SK-N-MC (cell line): Measurements from ENCODE around the gene FNDC8.
A peak's percentile ranks its signal among the peaks of the same experiment; 100 is the strongest.
"Not testable (repeated sequence)": the region's sequence is repeated elsewhere in the genome, so short reads cannot be mapped to it uniquely, and the experiment has no call there.

Experiments used
- DNase-seq: peaks from one replicate; pipeline ENCODE4 v3.0.0-alpha.2; 2011; ENCODE audit warnings: low read depth, low spot score
- H3K27ac ChIP-seq: fragments of 200-600 bp; sonication (generic); 2 replicates; pipeline ENCODE4 v1.5.1; 2016; ENCODE audit warnings: mixed run types
- H3K36me3 ChIP-seq: fragments of 200-600 bp; sonication (generic); 2 replicates; pipeline ENCODE4 v1.6.1; 2017; ENCODE audit warnings: antibody characterized with exemption, low read length, mixed read lengths; ENCODE audit not compliant: insufficient read depth
- H3K4me3 ChIP-seq: fragments of 200-600 bp; sonication (generic); 2 replicates; pipeline ENCODE4 v1.5.1; 2016
- H3K9ac ChIP-seq: fragments of 200-600 bp; sonication (generic); 2 replicates; pipeline ENCODE4 v1.8.0; 2017; ENCODE audit warnings: mixed run types, mixed read lengths; ENCODE audit not compliant: insufficient read length
- H3K9me3 ChIP-seq: fragments of 200-600 bp; sonication (generic); 2 replicates; pipeline ENCODE4 v1.6.1; 2017; ENCODE audit warnings: low read depth, mild to moderate bottlenecking, antibody characterized with exemption, low read length, moderate library complexity, mixed read lengths
- EZH2 ChIP-seq: fragments of 200-600 bp; sonication (generic); IDR thresholded peaks from one replicate; pipeline ENCODE4 v1.6.1; 2017; ENCODE audit warnings: antibody characterized with exemption
- FOXP2 ChIP-seq: optimal IDR thresholded peaks from 2 replicates; pipeline ENCODE3; 2011; ENCODE audit warnings: mild to moderate bottlenecking, moderate library complexity; ENCODE audit not compliant: insufficient read depth; ENCODE audit errors: extremely low read length, control extremely low read depth
- POLR2AphosphoS5 ChIP-seq: IDR thresholded peaks from 2 replicates; pipeline ENCODE4 v1.6.1; 2012; ENCODE audit warnings: mild to moderate bottlenecking, low read depth, low read length, borderline replicate concordance

FNDC8 gene

GRCh38 chr17:35089586-35090296, 31.7 kb upstream of the FNDC8 start:
- Histone ChIP-seq H3K9ac (peak overlapping the region; percentile 66), H3K36me3 (no peaks in the 10 kb centered on the region), H3K9me3 (no peaks in the 10 kb centered on the region), H3K4me3 (peak overlapping the region; percentile 83), H3K27ac (no peak overlapping the region; the same call in 1 of the 2 replicates)
- no peak for TF ChIP-seq POLR2AphosphoS5
- no peak for DNase-seq

GRCh38 chr17:35090707-35091106, 30.7 kb upstream of the FNDC8 start:
- not testable (repeated sequence) for H3K9ac ChIP-seq, H3K9me3 ChIP-seq, H3K36me3 ChIP-seq, H3K27ac ChIP-seq, DNase-seq, H3K4me3 ChIP-seq

- TF ChIP-seq FOXP2: no peak
- no peak for TF ChIP-seq POLR2AphosphoS5
- no peak for TF ChIP-seq EZH2
- no peak overlapping the region for H3K4me3 ChIP-seq
- H3K9me3 ChIP-seq: no peaks in the 10 kb centered on the region
- H3K36me3 ChIP-seq: no peaks in the 10 kb centered on the region
- H3K9ac ChIP-seq: no peak overlapping the region
- no peak overlapping the region for H3K27ac ChIP-seq
- no peak for DNase-seq
Measured at GRCh38 chr17:35094902-35095301, 26.5 kb upstream of the FNDC8 start.

DNA sequence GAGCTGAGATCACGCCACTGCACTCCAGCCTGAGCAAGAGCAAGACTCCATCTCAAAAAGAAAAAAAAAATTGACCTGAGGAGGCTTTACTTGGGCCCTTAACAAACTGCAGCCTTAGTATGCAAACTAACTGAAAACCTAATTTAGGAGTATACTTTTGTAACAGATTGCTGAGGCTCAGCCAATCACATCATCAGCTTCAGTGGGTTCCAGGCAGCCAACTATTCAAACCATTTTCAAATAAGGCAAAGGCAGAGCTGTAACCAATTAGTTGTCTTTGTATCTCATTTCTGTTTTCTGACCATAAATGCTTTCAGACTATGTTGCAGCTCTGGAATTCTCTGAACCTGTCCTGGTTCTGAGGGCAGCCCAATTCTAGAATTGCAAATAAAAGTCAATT, 25.7 kb upstream of the FNDC8 start:
- no peak overlapping the region for H3K4me3 ChIP-seq
- TF ChIP-seq POLR2AphosphoS5 (no peak), EZH2 (no peak), FOXP2 (no peak)
- no peaks in the 10 kb centered on the region for H3K9me3 ChIP-seq
- H3K36me3 ChIP-seq: no peaks in the 10 kb centered on the region; the same call in 1 of the 2 replicates
- DNase-seq: no peak
- no peak overlapping the region for H3K9ac ChIP-seq
- no peak overlapping the region for H3K27ac ChIP-seq

GRCh38 chr17:35097776-35098175, 23.6 kb upstream of the FNDC8 start:
- TF ChIP-seq FOXP2: no peak
- TF ChIP-seq EZH2: no peak
- no peak for TF ChIP-seq POLR2AphosphoS5
- Histone ChIP-seq H3K36me3 (no peaks in the 10 kb centered on the region; the same call in 1 of the 2 replicates), H3K27ac (no peak overlapping the region), H3K4me3 (no peak overlapping the region), H3K9ac (no peak overlapping the region), H3K9me3 (no peaks in the 10 kb centered on the region)
- DNase-seq: no peak

- no peak overlapping the region for H3K9ac ChIP-seq
- TF ChIP-seq POLR2AphosphoS5: no peak
- TF ChIP-seq EZH2: no peak
- TF ChIP-seq FOXP2: no peak
- H3K36me3 ChIP-seq: no peaks in the 10 kb centered on the region; the same call in 1 of the 2 replicates
- no peak overlapping the region for H3K27ac ChIP-seq
- no peak for DNase-seq
- no peaks in the 10 kb centered on the region for H3K9me3 ChIP-seq
- no peak overlapping the region for H3K4me3 ChIP-seq
Measured at GRCh38 chr17:35099908-35100307, 21.5 kb upstream of the FNDC8 start.

DNA sequence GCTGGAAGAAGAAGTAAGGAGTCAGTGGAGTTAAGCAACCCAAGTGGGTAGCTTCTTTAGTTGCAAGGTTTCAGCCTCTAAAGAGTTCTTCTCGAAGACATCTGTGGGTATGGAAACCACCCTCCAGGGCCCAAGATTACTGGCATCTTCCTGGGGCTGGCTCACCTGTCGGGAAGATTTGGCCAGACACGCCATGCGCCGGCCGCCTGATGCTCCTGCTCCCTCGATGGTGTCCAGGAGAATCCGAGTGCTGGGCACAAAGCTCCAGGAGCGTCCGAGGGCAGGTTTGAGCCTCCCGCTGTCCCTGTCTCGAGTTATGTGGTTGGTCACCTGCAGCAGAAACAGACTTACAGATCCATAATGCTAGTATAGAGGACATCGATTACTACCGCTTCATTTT, 20.4 kb upstream of the FNDC8 start:
- TF ChIP-seq POLR2AphosphoS5: no peak
- no peak for TF ChIP-seq FOXP2
- no peak for TF ChIP-seq EZH2
- Histone ChIP-seq H3K36me3 (no peaks in the 10 kb centered on the region; the same call in 1 of the 2 replicates), H3K9ac (no peak overlapping the region)

GRCh38 chr17:35101725-35102124, 19.7 kb upstream of the FNDC8 start:
- H3K4me3 ChIP-seq: no peak overlapping the region
- TF ChIP-seq FOXP2 (no peak), EZH2 (no peak), POLR2AphosphoS5 (no peak)
- no peaks in the 10 kb centered on the region for H3K9me3 ChIP-seq
- H3K36me3 ChIP-seq: no peaks in the 10 kb centered on the region; the same call in 1 of the 2 replicates
- H3K9ac ChIP-seq: no peak overlapping the region
- no peak overlapping the region for H3K27ac ChIP-seq
- DNase-seq: no peak

More for the DNA sequence above, 20.4 kb upstream of the FNDC8 start:
- Histone ChIP-seq H3K27ac (no peak overlapping the region), H3K9me3 (no peaks in the 10 kb centered on the region), H3K4me3 (no peak overlapping the region)
- no peak for DNase-seq

DNA sequence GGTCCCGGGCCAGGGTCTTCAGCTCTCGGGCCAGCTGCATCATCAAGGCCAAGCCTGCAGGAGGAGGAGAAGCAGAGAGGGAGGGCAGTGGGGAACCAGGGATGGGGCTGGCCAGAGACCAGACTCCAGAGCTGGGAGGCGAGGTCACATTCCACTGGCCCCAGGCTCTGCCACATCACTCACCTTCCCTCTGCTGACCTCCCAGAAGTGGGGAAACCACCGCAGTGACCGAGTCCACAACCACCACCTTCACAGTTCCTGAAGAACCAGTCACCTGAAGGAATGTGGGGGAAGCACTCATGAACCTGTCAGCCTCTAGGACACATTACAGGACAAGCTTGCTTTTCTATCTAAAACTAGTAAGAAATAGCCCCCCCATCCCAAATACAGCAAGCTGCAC, 18.1 kb upstream of the FNDC8 start:
- no peak for DNase-seq
- no peak overlapping the region for H3K27ac ChIP-seq
- H3K9me3 ChIP-seq: no peaks in the 10 kb centered on the region
- no peak overlapping the region for H3K9ac ChIP-seq
- no peak overlapping the region for H3K4me3 ChIP-seq
- TF ChIP-seq EZH2 (no peak), POLR2AphosphoS5 (no peak), FOXP2 (no peak)
- no peaks in the 10 kb centered on the region; the same call in 1 of the 2 replicates for H3K36me3 ChIP-seq
